Subcutaneous abdominal adipose tissue (tissue), 5 donors: Measurements from ENCODE around the gene RYR1.
A peak's percentile ranks its signal among the peaks of the same experiment; 100 is the strongest.
"Not testable (repeated sequence)": the region's sequence is repeated elsewhere in the genome, so short reads cannot be mapped to it uniquely, and the experiment has no call there.

Source experiments
- H3K27ac ChIP-seq: one replicate; pipeline ENCODE4 v1.7.0; 2013; ENCODE audit warnings: low read depth, mild to moderate bottlenecking, inconsistent platforms, low read length, moderate library complexity
- H3K27me3 ChIP-seq, 5 donors: one replicate each; pipeline ENCODE4 v1.7.0; 2013; ENCODE audit warnings: low read length in 5 of 5, inconsistent platforms in 1 of 5; ENCODE audit not compliant: control insufficient read depth in 5 of 5, insufficient read depth in 4 of 5
- H3K36me3 ChIP-seq, 5 donors: one replicate each; pipeline ENCODE4 v1.7.0; 2013; ENCODE audit warnings: low read length in 5 of 5; ENCODE audit not compliant: control insufficient read depth in 5 of 5, insufficient read depth in 5 of 5
- H3K4me1 ChIP-seq, 5 donors: one replicate each; pipeline ENCODE4 v1.7.0; 2013; ENCODE audit warnings: low read length in 5 of 5, mild to moderate bottlenecking in 3 of 5, moderate library complexity in 1 of 5; ENCODE audit not compliant: control insufficient read depth in 5 of 5, insufficient read depth in 5 of 5
- H3K4me3 ChIP-seq, 5 donors: one replicate each; pipeline ENCODE4 v1.7.0; 2013; ENCODE audit warnings: low read length in 5 of 5, low read depth in 1 of 5
- H3K9ac ChIP-seq, 5 donors: one replicate each; pipeline ENCODE4 v1.7.0; 2013; ENCODE audit warnings: low read length in 5 of 5, mild to moderate bottlenecking in 4 of 5, moderate library complexity in 3 of 5
- H3K9me3 ChIP-seq, 5 donors: one replicate each; pipeline ENCODE4 v1.7.0; 2013; ENCODE audit warnings: low read length in 5 of 5; ENCODE audit not compliant: control insufficient read depth in 5 of 5
- donor health status: healthy.
- donor health status: healthy.
- donor health status: healthy.
- donor health status: healthy.
- donor health status: healthy.

Gene RYR1

GRCh38 chr19:38399537-38399936, 34.0 kb upstream of the RYR1 start:
- peaks cover 8 to 50% (median 33%) of the 10 kb centered on the region in 5 donors for H3K27me3 ChIP-seq
- peaks cover 0 to 19% (median 12%) of the 10 kb centered on the region in 5 donors for H3K4me1 ChIP-seq
- H3K4me3 ChIP-seq: no peak overlapping the region

GRCh38 chr19:38400361-38400760, 33.1 kb upstream of the RYR1 start:
- H3K27ac ChIP-seq: no peak overlapping the region
- H3K36me3 ChIP-seq: peaks cover 0 to 6% (median 4%) of the 10 kb centered on the region in 5 donors
- peaks cover 0 to 16% (median 12%) of the 10 kb centered on the region in 5 donors for H3K4me1 ChIP-seq
- no peak overlapping the region for H3K4me3 ChIP-seq
- H3K9ac ChIP-seq: no peak overlapping the region
- peaks cover 5 to 42% (median 30%) of the 10 kb centered on the region in 5 donors for H3K27me3 ChIP-seq
- no peaks in the 10 kb centered on the region for H3K9me3 ChIP-seq

More at GRCh38 chr19:38399537-38399936, 34.0 kb upstream of the RYR1 start:
- Histone ChIP-seq H3K36me3 (no peaks in the 10 kb centered on the region), H3K27ac (no peak overlapping the region), H3K9me3 (no peaks in the 10 kb centered on the region), H3K9ac (no peak overlapping the region)

- peaks cover under 1 to 37% (median 27%) of the 10 kb centered on the region in 5 donors for H3K27me3 ChIP-seq
- no peaks in the 10 kb centered on the region for H3K9me3 ChIP-seq
- peaks cover 0 to 16% (median 12%) of the 10 kb centered on the region in 5 donors for H3K4me1 ChIP-seq
These were observed 32.3 kb upstream of the RYR1 start for GRCh38 chr19:38401148-38401547.

GRCh38 chr19:38402623-38402966, 30.9 kb upstream of the RYR1 start:
- H3K4me1 ChIP-seq: peaks cover 0 to 16% (median 12%) of the 10 kb centered on the region in 5 donors
- H3K27me3 ChIP-seq: peaks cover 0 to 23% (median 12%) of the 10 kb centered on the region in 5 donors
- H3K4me3 ChIP-seq: peak overlapping the region in 4 of 5 donors; percentile 60 to 89 (median 70)
- H3K9ac ChIP-seq: no peak overlapping the region
- no peaks in the 10 kb centered on the region for H3K9me3 ChIP-seq
- peaks cover 0 to 22% (median 13%) of the 10 kb centered on the region in 5 donors for H3K36me3 ChIP-seq
- H3K27ac ChIP-seq: no peak overlapping the region

More at GRCh38 chr19:38401148-38401547, 32.3 kb upstream of the RYR1 start:
- H3K27ac ChIP-seq: no peak overlapping the region
- no peak overlapping the region for H3K9ac ChIP-seq
- H3K36me3 ChIP-seq: peaks cover 0 to 10% (median 5%) of the 10 kb centered on the region in 5 donors
- H3K4me3 ChIP-seq: no peak overlapping the region

- peak within 1 kb of the TSS; percentile 50 for H3K27ac ChIP-seq
These were observed 30.4 kb upstream of the RYR1 start, which contains the start of gene FAM98C for GRCh38 chr19:38402967-38403674. FAM98C (plus strand) TSS chr19:38403093; CDS start chr19:38403154, 61 bp downstream.

GRCh38 chr19:38404858-38405257, 28.6 kb upstream of the RYR1 start:
- Histone ChIP-seq H3K36me3 (peaks cover 0 to 28% (median 13%) of the 10 kb centered on the region in 5 donors), H3K9ac (no peak overlapping the region), H3K9me3 (no peaks in the 10 kb centered on the region), H3K27me3 (peaks cover 0 to 6% (median 4%) of the 10 kb centered on the region in 5 donors), H3K4me1 (peaks cover 0 to 16% (median 12%) of the 10 kb centered on the region in 5 donors), H3K4me3 (no peak overlapping the region), H3K27ac (no peak overlapping the region)

More at GRCh38 chr19:38402967-38403674, 30.4 kb upstream of the RYR1 start, which contains the start of gene FAM98C:
- peaks cover 0 to 22% (median 13%) of the 10 kb centered on the region in 5 donors for H3K36me3 ChIP-seq
- H3K27me3 ChIP-seq: peaks cover 0 to 20% (median 10%) of the 10 kb centered on the region in 5 donors
- no peaks in the 10 kb centered on the region for H3K9me3 ChIP-seq
- peak within 1 kb of the TSS in 4 of 5 donors; percentile 75 to 88 (median 82) for H3K9ac ChIP-seq
- H3K4me3 ChIP-seq: peak within 1 kb of the TSS; percentile 74 to 90 (median 88)
- peaks cover 0 to 16% (median 12%) of the 10 kb centered on the region in 5 donors for H3K4me1 ChIP-seq

GRCh38 chr19:38405276-38405675, 28.2 kb upstream of the RYR1 start:
- peaks cover 0 to 2% (median 1%) of the 10 kb centered on the region in 5 donors for H3K27me3 ChIP-seq
- peaks cover 0 to 16% (median 12%) of the 10 kb centered on the region in 5 donors for H3K4me1 ChIP-seq
- H3K36me3 ChIP-seq: peaks cover 0 to 29% (median 13%) of the 10 kb centered on the region in 5 donors
- no peak overlapping the region for H3K4me3 ChIP-seq
- no peaks in the 10 kb centered on the region for H3K9me3 ChIP-seq
- no peak overlapping the region for H3K9ac ChIP-seq
- no peak overlapping the region for H3K27ac ChIP-seq

- H3K9me3 ChIP-seq: no peaks in the 10 kb centered on the region
- no peak overlapping the region for H3K27ac ChIP-seq
- H3K27me3 ChIP-seq: peaks cover 0 to 5% (median 0%) of the 10 kb centered on the region in 5 donors
- H3K9ac ChIP-seq: no peak overlapping the region
- peaks cover 0 to 46% (median 13%) of the 10 kb centered on the region in 5 donors for H3K36me3 ChIP-seq
- no peak overlapping the region for H3K4me3 ChIP-seq
- H3K4me1 ChIP-seq: no peaks in the 10 kb centered on the region
These were observed 23.8 kb upstream of the RYR1 start for GRCh38 chr19:38409631-38410133.

- H3K4me3 ChIP-seq, H3K27ac ChIP-seq, H3K9ac ChIP-seq, H3K27me3 ChIP-seq, H3K4me1 ChIP-seq, H3K9me3 ChIP-seq: not testable (repeated sequence)
- H3K36me3 ChIP-seq: peaks cover 0 to 40% (median 9%) of the 10 kb centered on the region in 5 donors
These were observed 23.1 kb upstream of the RYR1 start for GRCh38 chr19:38410407-38410806.
